GM12873 (cell line): Measurements from ENCODE around the gene GRHL3.

Source experiments
- TF ChIP-seq, protein P1 (sequence below): IDR thresholded peaks from 2 replicates; pipeline ENCODE4 v1.5.1; 2012; ENCODE audit warnings: low read depth, mild to moderate bottlenecking, moderate library complexity, low read length, control low read depth; ENCODE audit not compliant: insufficient read depth; ENCODE audit errors: missing control alignments

The GRHL3 gene

GRCh38 chr1:24392982-24393650, 74.0 kb downstream of the GRHL3 start:
- TF ChIP-seq, protein P1, sequence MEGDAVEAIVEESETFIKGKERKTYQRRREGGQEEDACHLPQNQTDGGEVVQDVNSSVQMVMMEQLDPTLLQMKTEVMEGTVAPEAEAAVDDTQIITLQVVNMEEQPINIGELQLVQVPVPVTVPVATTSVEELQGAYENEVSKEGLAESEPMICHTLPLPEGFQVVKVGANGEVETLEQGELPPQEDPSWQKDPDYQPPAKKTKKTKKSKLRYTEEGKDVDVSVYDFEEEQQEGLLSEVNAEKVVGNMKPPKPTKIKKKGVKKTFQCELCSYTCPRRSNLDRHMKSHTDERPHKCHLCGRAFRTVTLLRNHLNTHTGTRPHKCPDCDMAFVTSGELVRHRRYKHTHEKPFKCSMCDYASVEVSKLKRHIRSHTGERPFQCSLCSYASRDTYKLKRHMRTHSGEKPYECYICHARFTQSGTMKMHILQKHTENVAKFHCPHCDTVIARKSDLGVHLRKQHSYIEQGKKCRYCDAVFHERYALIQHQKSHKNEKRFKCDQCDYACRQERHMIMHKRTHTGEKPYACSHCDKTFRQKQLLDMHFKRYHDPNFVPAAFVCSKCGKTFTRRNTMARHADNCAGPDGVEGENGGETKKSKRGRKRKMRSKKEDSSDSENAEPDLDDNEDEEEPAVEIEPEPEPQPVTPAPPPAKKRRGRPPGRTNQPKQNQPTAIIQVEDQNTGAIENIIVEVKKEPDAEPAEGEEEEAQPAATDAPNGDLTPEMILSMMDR, result peak; percentile 1

DNA sequence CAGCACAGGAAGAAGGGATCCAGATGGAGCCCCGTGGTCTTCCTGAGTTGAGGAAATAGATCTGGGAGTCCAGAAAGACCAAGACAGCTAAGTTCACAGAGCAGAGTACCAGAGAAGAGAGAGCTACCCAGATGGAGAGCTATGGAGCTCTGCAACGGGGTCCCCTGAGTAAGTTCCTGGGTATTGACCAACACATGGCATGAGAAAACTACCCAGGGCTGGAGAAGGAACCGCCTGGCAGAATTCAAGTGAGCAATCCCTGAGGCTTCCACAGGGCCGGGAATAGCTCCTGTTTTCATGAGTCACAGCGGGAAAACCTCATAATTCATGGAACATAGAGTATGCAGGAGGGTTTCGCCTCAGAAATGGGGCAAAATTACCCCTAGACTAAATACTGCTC, 74.7 kb downstream of the GRHL3 start:
- TF ChIP-seq, protein P1, result no peak

- TF ChIP-seq, protein P1, result no peak
Measured at GRCh38 chr1:24400065-24400464, 80.9 kb downstream of the GRHL3 start.

DNA sequence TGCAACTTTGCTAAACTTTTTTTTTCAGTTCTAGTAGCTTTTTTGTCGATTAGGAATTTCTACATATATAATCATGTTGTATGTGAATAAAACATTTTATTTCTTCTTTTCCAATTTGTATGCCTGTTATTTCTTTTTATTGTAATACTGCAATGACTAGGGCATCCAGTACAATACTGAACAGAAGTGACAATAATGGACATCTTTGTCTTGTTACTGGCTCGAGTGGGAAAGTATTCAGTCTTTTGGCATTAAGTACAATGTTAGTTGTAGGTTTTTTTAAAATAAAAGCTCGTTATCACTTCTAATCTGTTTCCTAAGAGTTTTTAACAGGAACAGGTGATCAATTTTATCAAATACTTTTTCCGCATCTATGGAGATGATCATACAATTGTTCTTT, 84.6 kb downstream of the GRHL3 start:
- TF ChIP-seq, protein P1, result no peak
